Adrenal gland (tissue), 12 donors: ENCODE data around the gene TFEB. TPM values are rescaled to one million over a fixed set of nuclear protein-coding genes. Genes with fewer than 3 reads are reported as not detected.

Source experiments
- DNase-seq, 7 donors: peaks; one replicate each; pipeline ENCODE4 v3.0.0-alpha.2; 2019 to 2020
- H3K27ac ChIP-seq, 5 donors: fragments of 200-600 bp; sonication (generic) in 4 of 5; 1 replicate in 3 of 5; 2 replicates in 2 of 5; pipeline versions ENCODE4 v1.5.1 to v1.8.0; 2016 to 2020; ENCODE audit warnings: mild to moderate bottlenecking in 1 of 5
- H3K27me3 ChIP-seq: fragments of 200-600 bp; 2 replicates; pipeline ENCODE4 v1.8.0; 2021
- H3K36me3 ChIP-seq, 2 donors: fragments of 200-600 bp; replicated peaks in 1 of 2; 1 replicate in 1 of 2; 2 replicates in 1 of 2; pipeline versions ENCODE4 v1.5.1 to v1.8.0; 2018 to 2022
- H3K4me1 ChIP-seq, 2 donors: fragments of 200-600 bp; replicated peaks in 1 of 2; 1 replicate in 1 of 2; 2 replicates in 1 of 2; pipeline versions ENCODE4 v1.5.1 to v1.8.0; 2018 to 2021
- H3K4me3 ChIP-seq, 4 donors: fragments of 200-600 bp; sonication (generic) in 3 of 4; one replicate each; pipeline ENCODE4 v1.5.1; 2016 to 2018
- H3K9me3 ChIP-seq, 3 donors: fragments of 200-600 bp; sonication (generic) in 1 of 3; replicated peaks in 1 of 3; 1 replicate in 2 of 3; 2 replicates in 1 of 3; pipeline versions ENCODE4 v1.5.1 to v1.8.0; 2016 to 2021
- CTCF ChIP-seq, 6 experiments: fragments of 450-650 bp in 4 of 6; fragments of 200-600 bp in 2 of 6; sonication (generic) in 1 of 6; IDR thresholded peaks; 1 replicate in 5 of 6; 2 replicates in 1 of 6; pipeline versions ENCODE4 v1.5.1 to v1.8.0; 2016 to 2021; ENCODE audit warnings: antibody characterized with exemption in 6 of 6, mild to moderate bottlenecking in 2 of 6, moderate library complexity in 1 of 6
- POLR2A ChIP-seq, 2 donors: fragments of 450-650 bp; IDR thresholded peaks; one replicate each; pipeline ENCODE4 v1.6.1; 2017; ENCODE audit warnings: antibody characterized with exemption in 2 of 2, mild to moderate bottlenecking in 2 of 2, moderate library complexity in 1 of 2
- WGBS, 4 donors: extraction: QIAGEN DNeasy Blood & Tissue Kit in 2 of 4; methylation state at CpG; one replicate each; pipeline versions ENCODE4 v1.1.5 to v1.1.7; 2013 to 2017; 5-methylcytosine and 5-hydroxymethylcytosine counted together
- intact Hi-C, 2 donors: fragments of 100-400 bp; cut with DNase I; formaldehyde crosslinking; loops; one replicate each; pipeline versions ENCODE4 v1.14.1 to v1.15.0; 2022 to 2023
- polyA plus RNA-seq, 3 donors: library from polyadenylated mRNA; stranded (reverse); fragments of 200-250 nt in 2 of 3; fragments of 350-450 nt in 1 of 3; fragmentation: Illumina TruSeq in 1 of 3; extraction: RNeasy Lipid Tissue Mini Kit (QIAGEN cat#74804) in 1 of 3; gene quantifications; one replicate each; pipeline ENCODE4 v1.2.3, GENCODE V29; 2013 to 2014
- total RNA-seq, 9 donors: library from RNA; depleted of rRNA in 4 of 9; stranded (reverse); fragments of >200 nt in 4 of 9; fragments of 120-200 nt in 1 of 9; fragmentation: NEBNext Ultra II Directional in 1 of 9; extraction: Animal tissue kit (Norgen Biotek cat#: 25700) in 1 of 9; gene quantifications; one replicate each; pipeline versions ENCODE4 v1.1.0 to v1.2.4, GENCODE V29; 2013 to 2023
- donor health status: healthy with polysubstance abuse.
- donor health status: Bipolar disorder and iron deficiency.
- donor health status: DM: yes; HTN: yes; CAD: no.
- donor health status: DM: no; HTN: no; CAD: no.
- donor health status: DM: no; HTN: no; CAD: no.
- donor health status: DM: yes; HTN: yes; CAD: no.

TFEB gene
- total and polyA plus RNA-seq, 12 donors, result 2.1 to 47.2 (median 20.2) TPM

- Histone ChIP-seq H3K4me1 (no peaks in the 10 kb centered on the region), H3K4me3 (no peak overlapping the region), H3K27ac (no peak overlapping the region), H3K9me3 (no peaks in the 10 kb centered on the region), H3K27me3 (no peaks in the 10 kb centered on the region), H3K36me3 (no peaks in the 10 kb centered on the region)
- no peak for DNase-seq
- WGBS, 4 donors, result 85 to 97% (median 92%) methylated on average over 3 to 7 of the region's 7 CpGs
- intact Hi-C loops, result no loop called here
- TF ChIP-seq CTCF (IDR thresholded peaks at IDR 0.05) (no peak), POLR2A (IDR thresholded peaks at IDR 0.05) (no peak)
These were observed 8.9 kb upstream of the TFEB start for GRCh38 chr6:41744236-41744787.

DNA sequence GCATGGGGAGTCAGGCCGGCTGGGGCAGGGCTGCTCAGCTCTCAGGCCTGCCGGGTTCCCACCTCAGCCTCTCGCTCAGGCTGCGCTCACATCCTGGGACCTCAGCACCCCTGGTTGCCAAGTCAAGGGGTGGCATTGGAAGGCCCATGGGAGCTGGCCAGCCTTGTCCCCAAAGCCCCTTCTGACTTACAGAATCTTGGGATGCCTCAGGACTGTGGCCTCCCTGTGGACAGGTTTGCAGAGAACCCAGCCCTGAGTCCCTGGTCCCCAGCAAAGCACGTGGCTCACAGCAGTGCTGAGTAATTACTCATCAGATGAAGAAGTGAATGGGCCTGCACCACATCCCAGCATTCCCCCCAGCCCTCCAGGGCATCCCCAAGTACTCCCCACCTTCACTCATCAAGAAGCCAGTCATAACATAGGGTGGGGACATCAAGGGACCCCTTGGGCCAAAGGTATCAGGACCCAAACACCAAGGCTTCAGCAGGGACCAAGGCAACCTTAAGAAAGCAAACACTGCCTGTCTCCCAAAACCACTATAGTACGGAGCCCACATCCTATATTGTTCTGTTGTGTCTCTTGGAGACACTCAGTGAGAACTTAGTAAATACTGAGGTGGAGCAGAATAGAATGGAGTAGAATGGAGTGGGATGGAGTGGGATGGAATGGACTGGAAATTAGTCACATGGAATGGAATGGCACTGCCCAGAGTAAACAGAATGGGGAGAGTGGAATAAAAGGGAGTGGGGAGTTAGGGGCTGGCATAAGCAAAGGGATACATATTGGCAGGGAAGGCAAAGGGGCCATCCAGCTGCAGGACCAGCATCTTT lies 8.2 kb upstream of the TFEB start:
- Histone ChIP-seq H3K27ac (no peak overlapping the region), H3K36me3 (no peaks in the 10 kb centered on the region), H3K4me1 (no peaks in the 10 kb centered on the region), H3K9me3 (no peaks in the 10 kb centered on the region), H3K4me3 (no peak overlapping the region), H3K27me3 (no peaks in the 10 kb centered on the region)
- WGBS, 4 donors, result 88 to 95% (median 91%) methylated on average over 6 of the region's 6 CpGs
- no peak for TF ChIP-seq POLR2A (IDR thresholded peaks at IDR 0.05)
- no peak for TF ChIP-seq CTCF (IDR thresholded peaks at IDR 0.05)
- no peak for DNase-seq
- intact Hi-C loops, result no loop called here

DNA sequence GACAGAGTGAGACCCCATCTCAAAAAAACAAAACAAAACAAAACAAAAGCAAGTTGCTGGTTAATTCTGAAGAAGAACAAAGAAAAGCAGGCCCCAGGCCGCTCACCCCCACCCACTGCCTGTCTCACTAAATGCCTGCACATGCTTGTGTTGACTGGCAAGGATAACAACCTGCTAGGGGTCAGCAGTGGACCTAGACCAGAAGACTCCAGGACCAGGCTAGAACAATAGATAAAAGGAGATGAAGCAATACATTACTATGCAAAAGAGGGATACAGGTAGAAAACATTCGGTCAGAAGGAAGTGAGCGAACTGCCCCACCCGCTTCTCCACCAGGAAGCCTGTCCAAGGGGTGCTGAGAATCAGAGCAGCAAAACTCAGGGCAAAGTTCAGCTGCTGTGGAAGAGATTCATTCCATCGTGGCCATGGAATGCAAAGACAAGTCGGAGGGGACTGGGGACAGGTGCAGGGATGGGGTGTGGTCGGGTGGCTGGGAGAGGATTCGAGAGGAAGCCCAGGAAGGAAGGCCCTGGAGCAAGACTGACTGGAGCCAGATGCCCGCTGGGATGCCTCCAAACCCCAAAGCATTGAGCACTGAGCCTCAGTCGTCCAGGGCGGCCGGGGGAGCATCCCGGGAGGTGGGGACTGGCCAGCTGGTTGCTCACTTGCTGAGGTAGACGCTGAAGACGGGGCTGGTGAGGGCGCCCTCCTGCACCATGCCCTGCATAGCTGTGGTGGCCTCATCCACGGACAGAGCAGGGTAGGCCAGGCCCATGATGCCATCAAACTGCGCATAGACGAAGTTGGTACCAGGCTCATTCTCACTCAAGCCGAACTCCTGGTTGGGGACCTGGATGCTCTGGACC lies 6.5 kb upstream of the TFEB start:
- H3K27me3 ChIP-seq, result no peaks in the 10 kb centered on the region
- no peak overlapping the region for H3K27ac ChIP-seq
- no peak for DNase-seq
- TF ChIP-seq CTCF (IDR thresholded peaks at IDR 0.05) (no peak), POLR2A (IDR thresholded peaks at IDR 0.05) (no peak)
- intact Hi-C loops, result no loop called here
- no peaks in the 10 kb centered on the region for H3K36me3 ChIP-seq
- H3K4me1 ChIP-seq, result no peaks in the 10 kb centered on the region
- 85 to 92% (median 88%) methylated on average over 12 to 20 of the region's 20 CpGs for WGBS, 4 donors
- H3K4me3 ChIP-seq, result no peak overlapping the region
- no peaks in the 10 kb centered on the region for H3K9me3 ChIP-seq
